GM03348 (cell line): ENCODE results near the gene GUSB.

ENCODE experiments used
- DNase-seq: peaks from one replicate; pipeline ENCODE4 v3.0.0; 2012; ENCODE audit warnings: low spot score

GUSB gene

GRCh38 chr7:65927489-65928448 lies 54.2 kb downstream of the GUSB start:
- no peak for DNase-seq

- DNase-seq: no peak
Measured at GRCh38 chr7:65926588-65926987, 55.4 kb downstream of the GUSB start.

GRCh38 chr7:65925040-65925439 lies 57.0 kb downstream of the GUSB start:
- DNase-seq: no peak

GRCh38 chr7:65924193-65924592 lies 57.8 kb downstream of the GUSB start:
- DNase-seq: no peak

GRCh38 chr7:65923316-65923715 lies 58.7 kb downstream of the GUSB start:
- no peak for DNase-seq

- DNase-seq: no peak
Measured at GRCh38 chr7:65915921-65916657, 65.9 kb downstream of the GUSB start.

- DNase-seq: no peak
Measured at GRCh38 chr7:65912237-65912636, 69.8 kb downstream of the GUSB start.
